Left cardiac atrium (tissue), 4 donors: ENCODE data around the gene DGLUCY. TPM values are rescaled to one million over a fixed set of nuclear protein-coding genes. Genes with fewer than 3 reads are reported as not detected.
"Not testable (repeated sequence)": the region's sequence is repeated elsewhere in the genome, so short reads cannot be mapped to it uniquely, and the experiment has no call there.

ENCODE experiments used
- ATAC-seq, 2 donors: fragments of 200-7000 bp; cut with Tn5 transposase; one replicate each; pipeline ENCODE4 v1.9.1; 2020; ENCODE audit warnings: mild to moderate bottlenecking in 2 of 2, moderate library complexity in 2 of 2
- DNase-seq: peaks from one replicate; pipeline ENCODE4 v3.0.0-alpha.2; 2020
- intact Hi-C, 2 donors: fragments of 100-400 bp; cut with DNase I; formaldehyde crosslinking; loops; one replicate each; pipeline versions ENCODE4 v1.14.1 to v1.15.1; 2022 to 2023
- total RNA-seq, 2 donors: library from RNA; stranded (reverse); fragmentation: NEBNext Ultra II Directional; extraction: Animal tissue kit (Norgen Biotek cat#: 25700); gene quantifications; one replicate each; pipeline ENCODE4 v1.2.1, GENCODE V29; 2021
- donor health status: DM: no; HTN: yes; CAD: no.
- donor health status: DM: no; HTN: yes; CAD: no; lungs with severe emphysema.
- donor health status: DM: yes; HTN: yes; CAD: no.
- donor health status: Dilated cardiomyopathy.

Gene DGLUCY
- total RNA-seq, 2 donors from 2014 or later: 110 to 129 TPM

DNA sequence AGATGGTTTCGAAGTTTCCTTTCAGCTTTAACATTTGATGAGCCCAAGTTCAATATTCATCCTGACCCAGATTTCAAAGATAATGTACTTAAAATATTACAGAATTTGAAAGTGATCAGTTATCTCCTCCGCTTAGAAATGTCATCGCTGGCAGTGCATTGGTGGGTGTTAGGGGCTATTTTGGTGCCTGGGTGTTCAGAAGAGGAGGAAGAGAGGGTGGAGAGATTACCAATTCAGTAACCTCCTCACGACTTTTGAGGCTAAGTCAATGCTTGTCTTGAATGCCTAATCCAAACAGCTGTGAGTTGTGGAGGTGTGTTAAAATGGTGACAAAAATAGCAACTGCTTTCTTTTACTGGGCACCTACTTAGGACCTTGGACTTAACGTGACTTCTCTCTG lies 13.8 kb upstream of the DGLUCY start:
- intact Hi-C loops: no loop called here
- no peak for ATAC-seq
- no peak for DNase-seq

DNA sequence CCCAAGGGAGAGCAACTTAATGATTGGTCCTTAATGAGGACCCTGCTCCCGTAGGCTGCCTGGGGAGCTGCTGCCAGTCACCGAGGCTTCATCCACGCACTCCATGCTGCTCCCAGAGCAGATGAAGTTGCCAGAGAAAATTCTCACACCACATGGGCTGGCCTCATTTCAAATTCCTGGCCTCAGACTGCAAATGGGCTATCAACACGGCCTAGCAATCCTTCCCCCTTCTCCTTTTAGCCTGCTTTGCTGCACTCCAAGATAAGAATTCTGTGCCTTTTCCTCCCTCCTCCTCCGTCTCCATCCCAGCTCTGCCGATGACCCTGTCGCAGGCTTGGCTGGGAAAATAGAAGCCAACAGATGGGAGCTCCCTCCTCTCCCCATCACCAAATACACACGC lies 10.8 kb upstream of the DGLUCY start:
- peak; percentile 69 to 85 for ATAC-seq
- no peak for DNase-seq
- intact Hi-C loops: no loop called here

DNA sequence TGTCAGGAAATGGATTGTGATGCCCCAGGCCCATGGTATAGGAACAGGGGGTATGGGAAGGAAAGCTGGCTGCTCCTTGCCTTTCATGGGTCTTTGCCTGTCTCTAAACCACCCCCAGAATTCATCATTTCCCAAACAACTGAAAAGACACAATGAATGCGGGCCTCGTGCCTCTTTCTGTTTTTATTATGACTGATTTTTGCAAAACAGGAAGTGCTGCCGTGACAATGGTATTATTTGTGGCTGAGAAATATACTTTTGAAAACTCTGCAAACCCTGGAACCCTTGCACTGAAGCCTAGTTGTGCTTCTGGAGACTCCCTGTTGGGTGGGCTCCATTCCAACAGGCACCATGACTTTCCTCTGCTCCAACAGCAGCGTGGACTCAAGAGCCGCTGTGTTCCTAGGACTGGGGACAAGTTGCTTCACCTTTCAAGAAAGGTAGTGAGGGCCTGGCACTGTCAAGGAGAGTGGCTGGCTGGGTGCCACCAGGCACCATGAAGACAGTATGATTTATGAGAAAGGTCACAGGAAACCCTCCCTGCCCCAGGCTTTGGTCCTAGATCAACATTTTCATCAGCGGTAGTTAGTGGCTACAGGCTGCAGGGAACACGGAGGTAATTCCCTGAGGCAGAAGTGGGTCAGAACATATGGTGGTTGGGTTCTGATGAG lies 4.8 kb upstream of the DGLUCY start:
- ATAC-seq: no peak
- intact Hi-C loops: no loop called here
- peak; percentile 58 for DNase-seq

DNA sequence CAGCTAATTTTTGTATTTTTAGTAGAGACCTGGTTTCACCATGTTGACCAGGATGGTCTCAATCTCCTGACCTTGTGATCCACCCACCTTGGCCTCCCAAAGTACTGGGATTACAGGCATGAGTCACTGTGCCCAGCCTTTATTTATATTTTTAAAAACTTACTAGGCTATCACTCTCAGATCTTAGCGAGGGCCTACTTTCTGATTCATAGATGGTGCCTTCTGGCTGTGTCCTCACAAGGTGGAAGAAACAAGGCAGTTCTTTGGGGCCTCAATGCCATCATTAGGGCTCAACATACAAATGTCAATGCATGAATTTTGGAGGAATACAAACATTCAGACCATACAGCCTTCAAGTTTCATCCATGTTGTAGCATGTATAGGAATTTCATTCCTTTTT lies 2.4 kb upstream of the DGLUCY start:
- ATAC-seq: no peak
- intact Hi-C loops: no loop called here
- DNase-seq: no peak

DNA sequence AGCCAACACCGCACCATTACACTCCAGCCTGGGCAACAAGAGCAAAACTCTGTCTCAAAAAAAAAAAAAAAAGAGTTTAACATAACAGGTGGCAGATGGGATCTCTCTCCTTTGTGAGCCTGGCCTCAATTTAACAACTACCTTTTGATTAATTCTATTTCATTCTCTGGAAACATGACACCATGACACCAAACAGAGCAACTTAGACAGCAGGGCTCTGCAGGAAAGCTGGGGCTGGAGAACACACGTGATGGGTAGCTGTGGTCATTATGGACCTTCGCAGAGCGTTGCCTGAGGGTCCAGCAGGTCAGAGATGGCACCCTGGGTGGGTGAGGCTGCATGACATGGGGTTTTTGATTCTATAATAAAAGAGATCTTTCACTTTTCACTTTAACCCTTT lies 1.7 kb upstream of the DGLUCY start:
- ATAC-seq (no peak), DNase-seq (no peak)
- intact Hi-C loops: no loop called here

DNA sequence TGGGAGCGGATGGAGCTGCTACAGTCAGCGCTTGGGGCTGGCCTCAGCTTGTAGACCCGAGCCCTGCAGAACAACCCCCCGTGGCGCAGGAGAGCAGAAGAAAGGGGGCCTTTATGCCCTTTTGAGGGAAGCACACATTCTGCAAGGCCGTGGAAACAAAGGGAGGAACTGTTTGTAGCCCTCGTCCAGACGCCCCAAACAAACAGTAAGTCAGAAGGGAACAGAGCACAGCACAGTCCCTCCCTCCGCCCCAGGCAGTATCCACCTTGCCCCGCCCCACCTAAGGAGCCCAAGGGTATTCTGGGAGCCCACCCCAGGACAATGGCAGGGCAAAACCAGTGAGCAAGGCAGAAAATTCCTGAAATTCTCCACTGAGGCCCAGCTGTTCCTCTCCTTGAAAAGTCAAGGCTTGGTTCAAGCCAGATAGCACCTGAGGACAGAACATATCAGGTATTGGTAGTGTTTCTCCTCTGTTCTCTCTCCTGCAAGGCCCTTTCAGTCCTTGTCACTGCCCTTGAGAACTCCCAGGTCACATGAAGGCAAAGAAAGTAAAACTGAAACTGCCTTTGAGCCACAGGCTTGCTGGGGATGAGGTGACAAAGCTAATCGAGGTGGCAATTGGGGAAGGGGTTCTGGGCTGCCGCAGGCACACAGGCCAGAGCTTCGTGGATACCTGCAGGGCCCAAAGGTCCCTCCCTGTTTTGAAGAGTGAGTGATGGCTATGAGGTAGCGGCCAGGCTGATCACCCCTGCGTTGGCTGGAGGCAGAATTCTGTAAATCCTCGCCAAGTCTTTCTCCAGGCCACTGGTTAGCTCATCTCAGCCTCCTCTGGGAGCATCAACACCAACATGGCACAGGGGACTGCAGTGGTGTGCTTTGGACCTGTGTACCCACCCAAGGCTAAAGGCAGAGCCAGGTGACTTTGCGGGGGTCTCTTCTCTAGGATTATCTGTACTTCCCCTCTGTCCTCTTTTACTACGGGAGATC lies 499 bp downstream of the DGLUCY start:
- DNase-seq (peak; percentile 30), ATAC-seq (peak; percentile 83 to 84)
- intact Hi-C loops: loop anchor here in 1 of 2 donors (5.0 kb wide), 1 partner anchor 58 kb away; no protein-coding TSS in a partner anchor

DNA sequence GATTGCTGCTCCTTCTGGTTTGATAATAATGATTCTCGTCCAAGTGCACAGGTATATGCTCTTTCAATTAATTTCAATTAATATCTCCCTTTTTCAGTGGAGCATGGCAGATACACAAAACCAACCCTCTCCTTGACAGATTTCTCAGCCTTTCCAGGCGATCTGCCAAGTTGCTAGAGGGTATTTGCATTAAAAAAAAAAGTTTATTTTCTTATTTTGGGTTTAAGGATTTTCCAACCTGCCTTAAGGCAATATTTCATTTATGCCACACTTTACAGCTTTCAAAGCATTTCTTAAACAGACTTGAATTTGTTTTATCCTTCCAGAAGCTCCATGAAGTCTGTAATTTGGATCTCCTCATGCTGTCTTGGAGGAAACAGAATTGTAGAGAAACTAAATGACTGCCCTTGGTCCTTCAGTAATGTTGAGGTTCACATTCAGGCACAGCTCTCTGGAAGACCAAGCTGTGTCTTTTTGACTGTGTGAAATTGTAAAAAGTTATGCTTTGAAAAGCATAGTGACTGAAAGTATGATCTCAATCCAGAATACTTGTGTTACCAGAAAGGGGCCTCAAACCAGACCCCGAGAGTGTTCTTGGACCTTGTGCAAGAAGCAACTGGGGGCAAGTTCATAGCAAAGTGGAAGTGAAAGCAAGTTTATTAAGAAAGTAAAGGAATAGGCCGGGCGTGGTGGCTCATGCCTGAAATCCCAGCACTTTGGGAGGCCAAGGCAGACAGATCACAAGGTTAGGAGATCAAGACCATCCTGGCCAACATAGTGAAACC lies 2.3 kb downstream of the DGLUCY start:
- ATAC-seq (no peak), DNase-seq (no peak)
- intact Hi-C loops: loop anchor here in 1 of 2 donors (5.0 kb wide), 1 partner anchor 56 kb away; no protein-coding TSS in a partner anchor

DNA sequence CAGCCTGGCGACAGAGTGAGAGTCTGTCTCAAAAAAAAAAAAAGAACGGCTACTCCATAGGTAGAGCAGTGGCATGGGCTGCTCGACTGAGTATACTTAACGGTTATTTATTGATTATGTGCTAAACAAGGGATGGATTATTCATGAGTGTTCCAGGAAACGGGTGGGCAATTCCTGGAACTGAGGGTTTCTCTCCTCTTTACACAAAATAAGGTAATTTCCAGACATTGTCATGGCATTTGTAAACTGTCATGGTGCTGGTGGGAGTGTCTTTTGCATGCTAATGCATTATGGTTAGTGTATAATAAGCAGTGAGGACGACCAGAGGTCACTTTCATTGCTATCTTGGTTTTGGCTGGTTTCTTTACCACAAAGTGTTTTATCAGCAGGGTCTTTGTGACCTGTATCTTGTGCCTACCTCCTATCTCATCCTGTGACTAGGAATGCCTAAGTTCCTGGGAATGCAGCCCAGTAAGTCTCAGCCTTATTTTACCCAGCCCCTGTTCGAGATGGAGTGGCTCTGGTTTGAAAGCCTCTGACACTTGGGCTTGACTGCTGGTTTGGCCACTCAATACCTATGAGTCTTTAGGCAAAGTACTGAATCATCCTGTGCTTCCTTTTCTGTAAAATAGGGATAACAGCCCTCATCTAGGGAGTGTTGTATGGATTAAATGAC lies 3.2 kb downstream of the DGLUCY start:
- intact Hi-C loops: loop anchor here in 1 of 2 donors (5.0 kb wide), 1 partner anchor 55 kb away; no protein-coding TSS in a partner anchor
- ATAC-seq (no peak), DNase-seq (no peak)

DNA sequence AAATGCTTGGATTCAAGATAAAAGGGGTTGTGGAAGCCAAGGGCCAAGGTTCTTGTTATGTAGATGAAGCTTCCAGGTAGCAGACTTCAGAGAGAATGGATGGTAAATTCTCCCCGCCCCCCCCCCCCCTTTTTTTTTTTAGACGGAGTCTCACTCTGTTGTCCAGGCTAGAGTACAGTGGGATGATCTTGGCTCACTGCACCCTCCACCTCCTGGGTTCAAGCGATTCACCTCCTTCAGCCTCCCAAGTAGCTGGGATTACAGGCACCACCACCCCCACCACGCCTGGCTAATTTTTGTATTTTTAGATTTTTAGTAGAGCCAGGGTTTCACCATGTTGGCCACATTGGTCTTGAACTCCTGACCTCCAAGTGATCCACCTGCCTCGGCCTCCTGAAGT lies 4.1 kb downstream of the DGLUCY start:
- intact Hi-C loops: loop anchor here in 1 of 2 donors (5.0 kb wide), 1 partner anchor 54 kb away; no protein-coding TSS in a partner anchor

DNA sequence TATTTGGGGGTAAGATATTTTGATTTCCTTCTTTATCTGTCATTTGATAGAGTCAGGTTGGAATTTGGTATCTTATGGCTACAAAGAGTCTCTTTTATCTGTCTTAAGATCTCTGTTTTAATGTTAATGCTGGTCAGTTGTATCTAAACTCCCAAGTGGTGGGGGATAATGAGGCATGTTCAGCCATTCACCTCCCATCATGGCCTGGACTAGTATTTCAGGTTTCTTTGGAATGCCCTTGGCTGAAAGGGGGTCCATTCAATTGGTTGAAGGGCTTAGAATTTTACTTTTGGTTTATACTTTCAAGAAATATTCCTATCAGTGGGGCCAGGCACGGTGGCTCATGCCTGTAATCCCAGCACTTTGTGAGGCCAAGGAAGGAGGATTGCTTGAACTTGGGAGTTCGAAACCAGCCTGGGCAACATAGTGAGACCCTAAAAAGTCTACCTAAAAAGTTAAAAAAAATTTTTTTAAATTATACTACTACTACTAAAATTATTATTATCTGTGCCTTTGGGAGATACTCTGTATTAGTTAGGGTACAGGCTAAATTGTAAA lies 4.7 kb downstream of the DGLUCY start:
- intact Hi-C loops: loop anchor here in 1 of 2 donors (5.0 kb wide), 1 partner anchor 54 kb away; no protein-coding TSS in a partner anchor
- ATAC-seq (no peak), DNase-seq (no peak)

More for the DNA sequence above, 4.1 kb downstream of the DGLUCY start:
- ATAC-seq (no peak), DNase-seq (no peak)

DNA sequence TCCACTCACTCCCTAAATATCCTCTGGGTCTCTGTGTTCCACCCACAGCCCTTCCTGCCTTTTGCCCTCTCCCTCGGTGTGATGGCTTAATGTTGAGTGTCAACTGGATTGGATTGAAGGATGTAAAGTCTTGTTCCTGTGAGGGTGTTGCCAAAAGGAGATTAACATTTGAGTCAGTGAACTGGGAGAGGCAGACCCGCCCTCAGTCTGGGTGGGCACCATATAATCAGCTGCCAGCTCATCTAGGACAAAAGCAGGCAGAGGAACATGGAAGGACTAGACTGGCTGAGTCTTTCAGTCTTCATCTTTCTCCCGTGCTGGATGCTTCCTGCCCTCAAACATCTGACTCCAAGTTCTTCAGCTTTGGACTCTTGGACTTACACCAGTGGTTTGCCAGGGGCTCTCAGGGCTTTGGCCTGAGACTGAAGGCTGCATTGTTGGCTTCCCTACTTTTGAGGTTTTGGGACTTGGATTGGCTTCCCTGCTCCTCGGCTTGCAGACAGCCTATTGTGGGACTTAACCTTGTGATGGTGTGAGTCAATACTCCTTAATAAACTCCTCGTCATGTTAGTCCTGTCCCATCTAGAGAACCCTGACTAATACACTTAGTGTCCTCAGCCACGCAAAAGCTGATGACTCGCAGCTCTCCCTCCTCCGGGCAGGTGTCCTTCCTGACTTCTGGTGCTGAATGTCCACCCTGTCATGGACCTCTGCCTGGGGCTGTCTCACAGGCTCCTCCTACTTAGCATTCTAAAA lies 5.9 kb downstream of the DGLUCY start:
- ATAC-seq (peak in 1 of 2 donors; percentile 74), DNase-seq (no peak)
- intact Hi-C loops: loop anchor here in 1 of 2 donors (5.0 kb wide), 1 partner anchor 53 kb away; no protein-coding TSS in a partner anchor

DNA sequence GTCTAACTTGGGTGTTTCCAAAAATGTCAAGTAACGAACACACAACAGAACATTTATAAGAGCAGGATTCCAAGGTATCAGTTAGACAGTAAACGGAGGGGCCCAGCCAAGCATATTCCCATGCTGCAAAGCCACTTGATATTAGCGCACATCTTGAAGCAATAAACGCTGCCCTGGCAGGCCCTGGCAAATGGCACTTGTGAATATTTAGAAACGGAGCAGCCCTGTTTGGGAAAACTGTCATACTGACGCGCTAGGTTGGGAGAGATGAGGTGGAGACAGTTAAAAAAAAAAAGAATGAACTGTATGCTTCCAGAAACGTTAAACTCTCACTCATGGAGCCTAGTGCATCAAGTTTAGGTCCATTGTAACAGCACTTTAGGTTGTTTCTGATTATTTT lies 9.3 kb downstream of the DGLUCY start:
- ATAC-seq (no peak), DNase-seq (no peak)
- intact Hi-C loops: no loop called here

DNA sequence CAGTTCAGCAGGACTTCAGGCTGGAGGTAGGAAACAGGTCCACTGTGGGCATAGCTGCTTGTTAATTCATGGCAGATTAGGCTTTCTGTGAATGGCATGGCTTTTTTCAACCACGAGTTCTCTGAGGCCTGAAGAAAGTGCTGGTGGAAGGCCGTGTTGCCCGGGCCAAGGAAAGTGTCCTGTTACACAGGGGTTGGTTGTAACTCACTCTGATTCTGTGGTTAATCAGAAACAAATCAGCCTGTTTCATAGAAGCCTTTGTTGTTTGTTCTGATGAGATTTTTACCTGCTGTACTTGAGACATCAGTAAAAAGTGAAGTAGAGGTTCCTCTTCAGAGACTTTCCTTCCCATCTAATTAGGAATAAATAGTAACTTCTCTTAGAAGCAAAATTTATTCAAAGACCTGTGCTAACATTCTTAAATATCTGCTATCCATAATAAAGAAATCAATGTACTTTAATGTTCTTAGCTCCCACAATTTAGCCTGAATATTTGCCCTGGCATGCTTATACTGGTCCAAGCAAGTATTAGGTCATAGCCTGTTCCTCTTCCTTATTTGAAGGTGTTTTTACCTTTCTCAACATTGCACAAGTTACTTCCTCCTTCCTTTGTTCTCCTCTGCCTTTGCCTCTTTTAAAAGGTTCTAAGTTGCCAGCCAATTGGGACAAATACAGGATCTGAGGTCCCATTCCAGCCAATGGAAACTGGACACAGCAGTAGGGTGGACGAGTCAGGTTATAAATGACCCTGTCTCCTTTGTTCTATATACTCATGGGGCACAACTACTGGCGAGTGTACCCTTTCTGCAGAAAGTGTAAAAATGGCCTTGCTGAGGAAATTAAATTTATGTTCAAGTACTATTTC lies 10.8 kb downstream of the DGLUCY start:
- ATAC-seq, intact Hi-C loops, DNase-seq: not testable (repeated sequence)

DNA sequence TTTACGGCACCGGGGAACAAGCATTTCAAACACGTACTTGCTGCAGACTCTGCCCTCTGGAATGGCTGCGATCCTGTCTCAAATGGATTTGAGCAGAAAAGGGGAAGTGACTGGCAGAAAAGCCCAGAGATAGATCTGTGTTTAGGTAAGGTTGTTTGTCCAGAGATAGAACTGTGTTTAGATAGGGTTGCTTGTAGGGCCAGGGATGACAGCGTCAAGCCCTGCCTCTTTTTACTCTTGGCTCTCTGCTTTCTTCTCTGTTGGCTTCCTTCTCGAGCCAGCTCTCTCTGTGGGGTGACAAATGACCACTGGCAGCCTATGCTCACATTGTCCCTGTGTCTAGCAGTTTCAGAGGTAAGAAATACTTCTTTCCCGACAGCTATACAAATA lies 11.4 kb downstream of the DGLUCY start:
- peak; percentile 39 to 72 for ATAC-seq
- no peak for DNase-seq
- intact Hi-C loops: no loop called here

DNA sequence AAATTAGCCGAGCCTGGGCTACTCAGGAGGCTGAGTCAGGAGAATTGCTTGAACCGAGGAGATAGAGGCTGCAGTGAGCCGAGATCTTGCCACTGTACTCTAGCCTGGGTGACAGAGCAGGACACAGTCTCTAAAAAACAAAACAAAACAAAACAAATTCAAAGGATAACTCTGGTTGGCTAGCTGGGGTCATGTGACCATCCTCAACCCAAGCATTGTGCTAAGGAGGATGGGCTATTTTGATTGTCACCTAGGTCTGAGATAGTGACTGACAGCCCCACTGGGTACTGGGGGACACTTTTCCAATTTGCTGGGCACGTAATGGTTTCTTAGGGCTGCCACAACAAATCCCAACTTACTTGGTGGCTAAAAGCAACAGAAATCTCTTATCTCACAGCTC lies 11.9 kb downstream of the DGLUCY start:
- ATAC-seq: no peak
- intact Hi-C loops: no loop called here
- no peak for DNase-seq

DNA sequence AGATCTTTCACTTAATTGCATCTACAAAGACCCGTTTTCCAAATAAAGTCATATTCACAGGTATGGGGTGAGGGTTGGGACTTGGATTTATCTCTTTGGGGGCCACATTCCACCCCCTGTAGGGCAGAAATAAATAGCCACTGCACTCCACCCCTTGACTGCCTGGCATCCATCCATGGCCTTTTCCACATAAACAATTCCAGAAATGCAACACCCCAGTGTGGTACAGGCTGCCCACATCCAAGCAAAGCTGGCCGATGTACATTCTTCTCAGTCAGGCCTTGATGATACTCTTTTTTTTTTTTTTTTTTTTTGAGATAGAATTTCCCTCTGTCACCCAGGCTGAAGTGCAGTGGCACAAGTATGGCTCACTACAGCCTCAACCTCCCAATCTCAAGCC lies 12.9 kb downstream of the DGLUCY start:
- DNase-seq (no peak), ATAC-seq (peak in 1 of 2 donors; percentile 29)
- intact Hi-C loops: no loop called here

DNA sequence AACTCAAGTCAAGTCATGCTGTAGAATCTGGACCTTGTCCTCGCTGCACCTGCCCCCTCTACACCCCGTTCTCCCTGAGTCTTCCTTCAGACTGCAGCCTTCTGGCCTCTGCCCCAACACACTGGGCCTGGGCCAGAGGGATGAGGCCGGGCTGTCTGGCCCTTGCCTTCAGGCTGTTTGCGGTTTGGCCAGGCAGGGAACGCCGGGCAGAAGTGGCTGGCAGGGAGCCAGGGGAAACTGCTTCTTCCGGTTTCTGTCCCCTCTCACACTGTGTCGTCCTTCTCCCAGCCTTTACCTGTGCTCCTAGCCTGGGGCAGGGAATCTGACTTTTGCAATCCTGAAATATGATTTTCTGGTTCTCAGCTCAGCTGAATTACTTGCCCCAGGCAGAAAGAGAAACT lies 13.5 kb downstream of the DGLUCY start:
- intact Hi-C loops: no loop called here
- peak; percentile 65 to 89 for ATAC-seq
- peak; percentile 60 for DNase-seq
